HL-60 (cell line): ENCODE measurements around the gene TRABD2B.

Experiments
- DNase-seq, 2 experiments: peaks; one replicate each; pipeline ENCODE4 v3.0.0-alpha.2; 2010 to 2020; ENCODE audit warnings: low read depth in 1 of 2, low spot score in 1 of 2
- H3K27ac ChIP-seq: fragments of 250-450 bp; sonication (Bioruptor Pico); replicated peaks from 2 replicates; pipeline ENCODE4 v1.5.1; 2020; ENCODE audit warnings: mild to moderate bottlenecking, moderate library complexity
- H3K27me3 ChIP-seq: fragments of 250-450 bp; sonication (Bioruptor Pico); 2 replicates; pipeline ENCODE4 v1.5.1; 2021; ENCODE audit warnings: mild to moderate bottlenecking, moderate library complexity; ENCODE audit not compliant: insufficient read depth, poor library complexity, severe bottlenecking
- H3K4me3 ChIP-seq: replicated peaks from 2 replicates; pipeline ENCODE4 v1.5.1; 2011; ENCODE audit warnings: mild to moderate bottlenecking, control low read depth, low read length; ENCODE audit not compliant: insufficient read depth
- GABPA ChIP-seq: IDR thresholded peaks from 2 replicates; pipeline ENCODE4 v1.6.1; 2012; ENCODE audit warnings: low read depth
- POLR2AphosphoS5 ChIP-seq: IDR thresholded peaks from 2 replicates; pipeline ENCODE4 v1.6.1; 2012; ENCODE audit warnings: low read depth
- SPI1 ChIP-seq: IDR thresholded peaks from 2 replicates; pipeline ENCODE4 v1.6.1; 2012; ENCODE audit warnings: low read depth, mild to moderate bottlenecking, borderline replicate concordance
- TF ChIP-seq, protein P1 (sequence below): IDR thresholded peaks from 2 replicates; pipeline ENCODE4 v1.6.1; 2012; ENCODE audit warnings: low read depth; ENCODE audit not compliant: insufficient replicate concordance
- TF ChIP-seq, protein P2 (sequence below): IDR thresholded peaks from one replicate; pipeline ENCODE4 v1.5.1; 2011; ENCODE audit warnings: low read length, control low read depth, inconsistent platforms; ENCODE audit not compliant: insufficient read depth

The TRABD2B gene

DNA sequence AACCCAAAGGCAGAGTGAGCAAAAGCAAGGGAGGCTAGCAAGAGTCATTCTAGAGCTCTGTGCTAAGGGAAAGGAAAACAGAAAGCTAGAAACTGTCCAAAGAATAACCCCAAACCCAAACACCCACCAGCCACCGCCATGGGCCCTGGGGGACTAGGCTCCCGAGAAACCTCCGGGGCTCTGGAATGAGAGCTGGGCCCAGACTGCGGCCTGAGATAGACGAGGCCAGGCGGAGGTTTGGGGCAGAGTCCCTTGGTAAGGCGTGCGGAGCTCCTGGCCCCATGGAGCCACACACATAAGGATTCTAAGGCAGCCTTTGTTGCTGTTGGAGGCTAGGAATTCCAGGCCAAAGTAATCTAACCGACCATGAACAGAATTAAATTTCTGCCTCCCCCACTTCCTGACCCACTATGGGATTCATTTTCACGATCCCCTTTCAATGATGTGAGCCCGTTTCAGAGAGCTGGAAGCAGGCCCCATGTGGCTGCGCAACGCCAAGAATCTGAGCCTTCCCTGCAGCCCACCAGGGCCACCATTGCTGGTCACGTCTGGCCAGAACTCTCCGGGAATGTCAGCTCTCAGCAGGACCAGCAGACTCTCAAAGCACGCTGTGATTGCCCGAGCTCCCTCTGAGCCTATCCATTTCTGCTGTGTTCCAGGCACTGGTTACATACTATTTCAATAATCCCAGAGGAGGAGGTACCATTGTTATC lies 145.0 kb downstream of the TRABD2B start:
- no peak overlapping the region for H3K27ac ChIP-seq
- TF ChIP-seq, protein P1, sequence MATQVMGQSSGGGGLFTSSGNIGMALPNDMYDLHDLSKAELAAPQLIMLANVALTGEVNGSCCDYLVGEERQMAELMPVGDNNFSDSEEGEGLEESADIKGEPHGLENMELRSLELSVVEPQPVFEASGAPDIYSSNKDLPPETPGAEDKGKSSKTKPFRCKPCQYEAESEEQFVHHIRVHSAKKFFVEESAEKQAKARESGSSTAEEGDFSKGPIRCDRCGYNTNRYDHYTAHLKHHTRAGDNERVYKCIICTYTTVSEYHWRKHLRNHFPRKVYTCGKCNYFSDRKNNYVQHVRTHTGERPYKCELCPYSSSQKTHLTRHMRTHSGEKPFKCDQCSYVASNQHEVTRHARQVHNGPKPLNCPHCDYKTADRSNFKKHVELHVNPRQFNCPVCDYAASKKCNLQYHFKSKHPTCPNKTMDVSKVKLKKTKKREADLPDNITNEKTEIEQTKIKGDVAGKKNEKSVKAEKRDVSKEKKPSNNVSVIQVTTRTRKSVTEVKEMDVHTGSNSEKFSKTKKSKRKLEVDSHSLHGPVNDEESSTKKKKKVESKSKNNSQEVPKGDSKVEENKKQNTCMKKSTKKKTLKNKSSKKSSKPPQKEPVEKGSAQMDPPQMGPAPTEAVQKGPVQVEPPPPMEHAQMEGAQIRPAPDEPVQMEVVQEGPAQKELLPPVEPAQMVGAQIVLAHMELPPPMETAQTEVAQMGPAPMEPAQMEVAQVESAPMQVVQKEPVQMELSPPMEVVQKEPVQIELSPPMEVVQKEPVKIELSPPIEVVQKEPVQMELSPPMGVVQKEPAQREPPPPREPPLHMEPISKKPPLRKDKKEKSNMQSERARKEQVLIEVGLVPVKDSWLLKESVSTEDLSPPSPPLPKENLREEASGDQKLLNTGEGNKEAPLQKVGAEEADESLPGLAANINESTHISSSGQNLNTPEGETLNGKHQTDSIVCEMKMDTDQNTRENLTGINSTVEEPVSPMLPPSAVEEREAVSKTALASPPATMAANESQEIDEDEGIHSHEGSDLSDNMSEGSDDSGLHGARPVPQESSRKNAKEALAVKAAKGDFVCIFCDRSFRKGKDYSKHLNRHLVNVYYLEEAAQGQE, result no peak
- TF ChIP-seq SPI1 (no peak), GABPA (no peak)
- H3K27me3 ChIP-seq, result peaks cover 2% of the 10 kb centered on the region
- no peak overlapping the region for H3K4me3 ChIP-seq
- no peak for DNase-seq

DNA sequence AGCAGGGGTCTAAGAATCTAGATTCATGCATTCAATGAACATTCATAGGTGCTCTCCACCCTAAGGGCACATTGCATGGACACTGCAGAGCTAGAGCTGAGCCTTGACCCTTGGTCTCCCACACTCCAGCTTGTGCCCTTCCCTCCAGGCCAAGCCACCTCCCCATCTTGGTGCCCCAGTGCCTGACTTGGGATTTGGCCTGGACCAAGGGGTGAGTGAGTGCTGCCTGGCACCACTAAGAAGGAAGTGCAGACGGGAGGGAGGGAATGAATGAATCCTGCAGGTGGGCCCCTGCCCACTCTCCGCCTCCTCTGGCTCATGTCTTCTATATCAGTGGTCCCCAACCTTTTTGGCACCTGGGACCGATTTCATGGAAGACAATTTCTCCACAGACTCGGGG lies 146.7 kb downstream of the TRABD2B start:
- Histone ChIP-seq H3K4me3 (no peak overlapping the region), H3K27ac (no peak overlapping the region), H3K27me3 (peaks cover 2% of the 10 kb centered on the region)
- TF ChIP-seq, protein P1, result no peak
- TF ChIP-seq POLR2AphosphoS5 (no peak), GABPA (no peak)
- TF ChIP-seq, protein P2, sequence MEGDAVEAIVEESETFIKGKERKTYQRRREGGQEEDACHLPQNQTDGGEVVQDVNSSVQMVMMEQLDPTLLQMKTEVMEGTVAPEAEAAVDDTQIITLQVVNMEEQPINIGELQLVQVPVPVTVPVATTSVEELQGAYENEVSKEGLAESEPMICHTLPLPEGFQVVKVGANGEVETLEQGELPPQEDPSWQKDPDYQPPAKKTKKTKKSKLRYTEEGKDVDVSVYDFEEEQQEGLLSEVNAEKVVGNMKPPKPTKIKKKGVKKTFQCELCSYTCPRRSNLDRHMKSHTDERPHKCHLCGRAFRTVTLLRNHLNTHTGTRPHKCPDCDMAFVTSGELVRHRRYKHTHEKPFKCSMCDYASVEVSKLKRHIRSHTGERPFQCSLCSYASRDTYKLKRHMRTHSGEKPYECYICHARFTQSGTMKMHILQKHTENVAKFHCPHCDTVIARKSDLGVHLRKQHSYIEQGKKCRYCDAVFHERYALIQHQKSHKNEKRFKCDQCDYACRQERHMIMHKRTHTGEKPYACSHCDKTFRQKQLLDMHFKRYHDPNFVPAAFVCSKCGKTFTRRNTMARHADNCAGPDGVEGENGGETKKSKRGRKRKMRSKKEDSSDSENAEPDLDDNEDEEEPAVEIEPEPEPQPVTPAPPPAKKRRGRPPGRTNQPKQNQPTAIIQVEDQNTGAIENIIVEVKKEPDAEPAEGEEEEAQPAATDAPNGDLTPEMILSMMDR, result no peak
- no peak for DNase-seq

DNA sequence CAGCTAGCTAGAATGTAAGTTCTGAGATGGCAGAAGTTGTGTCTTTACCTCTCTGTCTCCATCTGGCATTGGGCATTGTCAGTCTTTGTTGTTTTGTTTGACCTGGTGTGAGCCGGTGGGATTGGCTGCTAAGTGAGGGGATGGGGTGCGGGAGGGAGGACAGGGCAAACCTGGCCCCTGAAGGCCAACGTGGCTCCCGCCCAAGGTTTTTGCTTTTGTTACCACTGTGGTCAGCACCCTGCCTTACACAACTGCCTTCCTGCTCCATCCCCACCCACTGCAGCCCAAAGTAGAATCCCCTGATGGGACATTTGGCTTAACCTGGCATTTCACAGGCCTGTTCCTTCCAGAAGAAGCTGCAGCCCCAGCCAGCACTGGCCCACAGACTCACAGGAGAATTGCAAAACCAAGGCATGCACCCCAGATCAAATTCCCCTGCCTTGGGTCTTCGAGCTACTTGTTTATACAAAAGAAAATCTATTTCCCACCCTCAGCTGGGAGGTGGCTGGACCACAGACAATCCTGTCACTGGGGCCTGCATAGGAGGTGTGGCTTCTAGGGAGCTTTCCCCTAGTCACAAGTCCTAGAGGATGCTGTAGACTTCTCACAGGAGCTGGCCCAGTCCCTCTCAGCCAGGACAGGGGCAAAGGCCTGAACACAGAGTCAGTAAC lies 147.5 kb downstream of the TRABD2B start:
- DNase-seq, result no peak
- H3K27ac ChIP-seq, result no peak overlapping the region
- TF ChIP-seq, protein P2, result no peak
- TF ChIP-seq POLR2AphosphoS5, result no peak
- TF ChIP-seq GABPA, result no peak
- no peak for TF ChIP-seq SPI1
- TF ChIP-seq, protein P1, result no peak
- peaks cover 2% of the 10 kb centered on the region for H3K27me3 ChIP-seq
- H3K4me3 ChIP-seq, result no peak overlapping the region
